ENCODE results near the gene GARNL3.

DNA sequence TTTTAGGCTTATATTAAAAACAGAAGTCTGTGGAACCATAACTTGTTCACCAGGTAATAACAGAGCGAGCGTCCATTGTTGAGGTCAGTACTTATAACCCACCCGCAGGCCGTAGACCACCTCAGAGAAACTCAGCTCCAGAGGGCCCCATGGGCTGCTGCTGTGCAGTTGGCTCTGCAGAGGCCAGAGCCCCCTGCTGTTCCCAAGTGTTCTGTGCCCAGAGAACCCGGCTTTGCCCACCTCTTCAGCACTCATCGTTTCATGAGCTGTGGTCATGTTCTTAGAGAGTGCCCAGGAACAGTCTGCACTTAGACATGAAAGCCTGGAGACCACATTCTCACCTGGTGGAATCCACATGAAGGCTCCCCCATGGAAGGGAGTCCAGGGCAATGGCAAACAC is 82.0 kb downstream of the GARNL3 start:
- TF ChIP-seq, protein P1, sequence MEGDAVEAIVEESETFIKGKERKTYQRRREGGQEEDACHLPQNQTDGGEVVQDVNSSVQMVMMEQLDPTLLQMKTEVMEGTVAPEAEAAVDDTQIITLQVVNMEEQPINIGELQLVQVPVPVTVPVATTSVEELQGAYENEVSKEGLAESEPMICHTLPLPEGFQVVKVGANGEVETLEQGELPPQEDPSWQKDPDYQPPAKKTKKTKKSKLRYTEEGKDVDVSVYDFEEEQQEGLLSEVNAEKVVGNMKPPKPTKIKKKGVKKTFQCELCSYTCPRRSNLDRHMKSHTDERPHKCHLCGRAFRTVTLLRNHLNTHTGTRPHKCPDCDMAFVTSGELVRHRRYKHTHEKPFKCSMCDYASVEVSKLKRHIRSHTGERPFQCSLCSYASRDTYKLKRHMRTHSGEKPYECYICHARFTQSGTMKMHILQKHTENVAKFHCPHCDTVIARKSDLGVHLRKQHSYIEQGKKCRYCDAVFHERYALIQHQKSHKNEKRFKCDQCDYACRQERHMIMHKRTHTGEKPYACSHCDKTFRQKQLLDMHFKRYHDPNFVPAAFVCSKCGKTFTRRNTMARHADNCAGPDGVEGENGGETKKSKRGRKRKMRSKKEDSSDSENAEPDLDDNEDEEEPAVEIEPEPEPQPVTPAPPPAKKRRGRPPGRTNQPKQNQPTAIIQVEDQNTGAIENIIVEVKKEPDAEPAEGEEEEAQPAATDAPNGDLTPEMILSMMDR (IDR thresholded peaks at IDR 0.05) = no peak
- TF ChIP-seq POLR2A (IDR thresholded peaks at IDR 0.05) = no peak
